H1 (cell line): ENCODE results near the gene GFRA3. TPM values are rescaled to one million over a fixed set of nuclear protein-coding genes. Genes with fewer than 3 reads are reported as not detected.

ENCODE experiments used
- CTCF ChIA-PET: fragments of 300-600 bp; sonication (Branson Sonifier 250); formaldehyde crosslinking; loops from one replicate; lab custom pipeline; 2021; ENCODE audit not compliant: partially characterized antibody; lab: Charles Lee
- POLR2A ChIA-PET: fragments of 300-600 bp; sonication (Branson Sonifier 250); formaldehyde crosslinking; loops from one replicate; lab custom pipeline; 2021; ENCODE audit warnings: inconsistent platforms; ENCODE audit not compliant: partially characterized antibody; lab: Charles Lee
- DNase-seq, 2 experiments: peaks; one replicate each; pipeline versions ENCODE4 v3.0.0 to v3.0.0-alpha.2; 2010 to 2022; ENCODE audit warnings: low spot score in 2 of 2, low read depth in 1 of 2, mixed read lengths in 1 of 2
- FAIRE-seq: peaks from 2 replicates; lab custom pipeline; 2011; peaks lifted over from hg19 to GRCh38; lab: Jason Lieb, UNC
- H2AFZ ChIP-seq: 2 replicates; pipeline ENCODE4 v1.8.1; 2012; ENCODE audit warnings: low read length, inconsistent platforms
- H2AK5ac ChIP-seq: 2 replicates; pipeline ENCODE4 v1.6.1; 2013; ENCODE audit warnings: low read depth, low read length
- H2BK120ac ChIP-seq: replicated peaks from 2 replicates; pipeline ENCODE3; 2013; ENCODE audit warnings: low read depth, low read length, inconsistent platforms
- H2BK12ac ChIP-seq: 2 replicates; pipeline ENCODE4 v1.6.1; 2013; ENCODE audit warnings: low read depth, low read length
- H2BK15ac ChIP-seq: 2 replicates; pipeline ENCODE4 v1.6.1; 2013; ENCODE audit warnings: low read length
- H2BK20ac ChIP-seq: 2 replicates; pipeline ENCODE4 v1.6.1; 2013; ENCODE audit warnings: low read length
- H2BK5ac ChIP-seq: 2 replicates; pipeline ENCODE4 v1.6.1; 2013; ENCODE audit warnings: low read depth, low read length
- H3K14ac ChIP-seq: 2 replicates; pipeline ENCODE4 v1.6.1; 2013; ENCODE audit warnings: inconsistent platforms; ENCODE audit not compliant: insufficient read length
- H3K18ac ChIP-seq: 2 replicates; pipeline ENCODE4 v1.6.1; 2013; ENCODE audit warnings: low read length; ENCODE audit errors: extremely low read depth
- H3K23ac ChIP-seq: 2 replicates; pipeline ENCODE4 v1.6.1; 2013; ENCODE audit warnings: inconsistent platforms; ENCODE audit not compliant: insufficient read length
- H3K23me2 ChIP-seq: 2 replicates; pipeline ENCODE4 v1.6.1; 2013; ENCODE audit warnings: low read depth, low read length
- H3K27ac ChIP-seq: 2 replicates; pipeline ENCODE4 v1.6.1; 2011; ENCODE audit warnings: low read depth, low read length, inconsistent platforms
- H3K27me3 ChIP-seq, 4 experiments: replicated peaks in 1 of 4; 1 replicate in 1 of 4; 2 replicates in 3 of 4; pipeline versions ENCODE4 v1.6.1 to v1.8.1; 2011 to 2013; ENCODE audit warnings: low read length in 3 of 4, mild to moderate bottlenecking in 3 of 4, inconsistent platforms in 2 of 4, mixed read lengths in 2 of 4, moderate library complexity in 1 of 4; ENCODE audit not compliant: control insufficient read depth in 3 of 4, insufficient read depth in 3 of 4; ENCODE audit errors: extremely low read depth in 1 of 4
- H3K36me3 ChIP-seq, 4 experiments: 2 replicates each; pipeline versions ENCODE4 v1.6.1 to v1.8.1; 2011 to 2013; ENCODE audit warnings: mild to moderate bottlenecking in 4 of 4, low read length in 3 of 4, moderate library complexity in 2 of 4, control low read depth in 1 of 4, inconsistent platforms in 1 of 4; ENCODE audit not compliant: insufficient read depth in 4 of 4, control insufficient read depth in 2 of 4
- H3K4ac ChIP-seq: replicated peaks from 2 replicates; pipeline ENCODE3; 2013; ENCODE audit warnings: low read length, low read depth, mixed read lengths, inconsistent platforms; ENCODE audit not compliant: insufficient read length
- H3K4me1 ChIP-seq, 4 experiments: replicated peaks in 1 of 4; 1 replicate in 1 of 4; 2 replicates in 3 of 4; pipeline versions ENCODE4 v1.6.1 to v1.8.1; 2011 to 2013; ENCODE audit warnings: low read length in 3 of 4, inconsistent platforms in 2 of 4, mixed read lengths in 1 of 4; ENCODE audit not compliant: insufficient read depth in 4 of 4, control insufficient read depth in 3 of 4
- H3K4me2 ChIP-seq, 2 experiments: 2 replicates each; pipeline versions ENCODE4 v1.6.1 to v1.8.1; 2011 to 2013; ENCODE audit warnings: low read depth in 2 of 2, low read length in 2 of 2, control low read depth in 1 of 2, inconsistent platforms in 1 of 2, mild to moderate bottlenecking in 1 of 2; ENCODE audit not compliant: insufficient read depth in 1 of 2
- H3K4me3 ChIP-seq, 4 experiments: fragments of 200-600, 300-600 bp in 1 of 4; sonication (generic), shearing (Covaris generic), sonication (Bioruptor Twin) in 1 of 4; 2 replicates each; pipeline versions ENCODE4 v1.5.1 to v1.8.1; 2011 to 2016; ENCODE audit warnings: low read length in 4 of 4, low read depth in 3 of 4, control low read depth in 2 of 4, inconsistent platforms in 2 of 4, mild to moderate bottlenecking in 2 of 4, mixed read lengths in 1 of 4, moderate library complexity in 1 of 4; ENCODE audit not compliant: insufficient read depth in 2 of 4; ENCODE audit errors: extremely low read depth in 1 of 4
- H3K56ac ChIP-seq: replicated peaks from 2 replicates; pipeline ENCODE3; 2013; ENCODE audit warnings: low read depth, mild to moderate bottlenecking, mixed read lengths, low read length, inconsistent platforms; ENCODE audit not compliant: insufficient read length
- H3K79me1 ChIP-seq: 2 replicates; pipeline ENCODE4 v1.6.1; 2013; ENCODE audit warnings: low read depth, low read length, control low read depth
- H3K79me2 ChIP-seq, 2 experiments: 2 replicates each; pipeline versions ENCODE4 v1.6.1 to v1.8.1; 2012 to 2013; ENCODE audit warnings: low read length in 2 of 2, mild to moderate bottlenecking in 2 of 2, inconsistent platforms in 1 of 2; ENCODE audit not compliant: insufficient read depth in 2 of 2, control insufficient read depth in 1 of 2
- H3K9ac ChIP-seq, 4 experiments: replicated peaks in 1 of 4; 1 replicate in 1 of 4; 2 replicates in 3 of 4; pipeline versions ENCODE4 v1.6.1 to v1.8.1; 2011 to 2013; ENCODE audit warnings: low read depth in 3 of 4, low read length in 3 of 4, control low read depth in 2 of 4, mild to moderate bottlenecking in 2 of 4, moderate library complexity in 2 of 4, inconsistent platforms in 1 of 4; ENCODE audit errors: extremely low read depth in 1 of 4
- H3K9me3 ChIP-seq, 2 experiments: 2 replicates each; pipeline versions ENCODE4 v1.6.1 to v1.8.1; 2012 to 2013; ENCODE audit warnings: mild to moderate bottlenecking in 2 of 2, moderate library complexity in 2 of 2, control low read depth in 1 of 2, inconsistent platforms in 1 of 2, low read depth in 1 of 2, low read length in 1 of 2, mixed read lengths in 1 of 2; ENCODE audit not compliant: insufficient read depth in 2 of 2
- H4K20me1 ChIP-seq, 2 experiments: replicated peaks in 1 of 2; 2 replicates each; pipeline versions ENCODE3 to v1.8.1; 2011 to 2013; ENCODE audit warnings: inconsistent platforms in 2 of 2, low read length in 2 of 2, mild to moderate bottlenecking in 1 of 2; ENCODE audit not compliant: insufficient read depth in 2 of 2, control insufficient read depth in 1 of 2
- H4K5ac ChIP-seq: 2 replicates; pipeline ENCODE4 v1.6.1; 2013; ENCODE audit warnings: low read length, low read depth, mixed read lengths, inconsistent platforms; ENCODE audit not compliant: insufficient read length
- H4K8ac ChIP-seq: 2 replicates; pipeline ENCODE4 v1.8.0; 2013; ENCODE audit warnings: mild to moderate bottlenecking, moderate library complexity, low read length, inconsistent platforms; ENCODE audit not compliant: insufficient read depth; ENCODE audit errors: extremely low read depth
- H4K91ac ChIP-seq: replicated peaks from 2 replicates; pipeline ENCODE3; 2013; ENCODE audit warnings: low read length, mixed read lengths, inconsistent platforms; ENCODE audit not compliant: insufficient read length
- CHD1 ChIP-seq: IDR thresholded peaks from 2 replicates; pipeline ENCODE4 v1.6.1; 2012; ENCODE audit warnings: low read depth, low read length, improper control_type of control experiment
- CREB1 ChIP-seq: IDR thresholded peaks from 2 replicates; pipeline ENCODE4 v1.6.1; 2012; ENCODE audit warnings: inconsistent platforms
- E2F6 ChIP-seq: IDR thresholded peaks from 2 replicates; pipeline ENCODE4 v1.6.1; 2012; ENCODE audit warnings: inconsistent platforms
- EGR1 ChIP-seq: IDR thresholded peaks from 2 replicates; pipeline ENCODE4 v1.6.1; 2011; ENCODE audit warnings: low read depth, low read length, borderline replicate concordance
- GTF2F1 ChIP-seq: IDR thresholded peaks from 2 replicates; pipeline ENCODE4 v1.6.1; 2012; ENCODE audit warnings: low read depth, low read length, improper control_type of control experiment, borderline replicate concordance
- HDAC2 ChIP-seq, 2 experiments: fragments of 300-600 bp in 1 of 2; sonication (generic) in 1 of 2; IDR thresholded peaks; 2 replicates each; pipeline ENCODE4 v1.6.1; 2011 to 2012; ENCODE audit warnings: low read depth in 2 of 2, low read length in 2 of 2, mild to moderate bottlenecking in 2 of 2, moderate library complexity in 2 of 2, borderline replicate concordance in 1 of 2, inconsistent platforms in 1 of 2
- POLR2AphosphoS5 ChIP-seq: IDR thresholded peaks from 2 replicates; pipeline ENCODE4 v1.6.1; 2011; ENCODE audit warnings: low read depth, low read length
- POU5F1 ChIP-seq: IDR thresholded peaks from 2 replicates; pipeline ENCODE4 v1.6.1; 2011; ENCODE audit warnings: low read depth, mild to moderate bottlenecking, low read length, moderate library complexity
- RFX5 ChIP-seq: IDR thresholded peaks from 2 replicates; pipeline ENCODE4 v1.6.1; 2011; ENCODE audit warnings: low read depth, low read length, improper control_type of control experiment, borderline replicate concordance
- RXRA ChIP-seq: IDR thresholded peaks from 2 replicates; pipeline ENCODE4 v1.6.1; 2011; ENCODE audit warnings: low read depth, mild to moderate bottlenecking, low read length, moderate library complexity; ENCODE audit not compliant: insufficient read depth
- SIX5 ChIP-seq: IDR thresholded peaks from 2 replicates; pipeline ENCODE4 v1.6.1; 2011; ENCODE audit warnings: mild to moderate bottlenecking, low read depth, low read length
- SP4 ChIP-seq: IDR thresholded peaks from 2 replicates; pipeline ENCODE4 v1.6.1; 2012; ENCODE audit warnings: low read length, inconsistent platforms
- ZNF274 ChIP-seq: IDR thresholded peaks from 2 replicates; pipeline ENCODE4 v1.7.0; 2012; ENCODE audit warnings: low read length, borderline replicate concordance; ENCODE audit errors: extremely low read depth
- WGBS, 2 experiments: shearing (Covaris generic) in 1 of 2; methylation state at CpG; one replicate each; pipeline versions ENCODE4 v1.1.6 to v1.1.7; 2013 to 2015; ENCODE audit warnings: low lambda C conversion rate in 2 of 2, mixed read lengths in 2 of 2, inconsistent platforms in 1 of 2, low coverage in 1 of 2, missing lambda C conversion rate in 1 of 2; ENCODE audit not compliant: insufficient replicate concordance in 2 of 2, insufficient coverage in 1 of 2, insufficient read length in 1 of 2; ENCODE audit errors: extremely low coverage in 1 of 2, missing lambda C conversion rate in 1 of 2; 5-methylcytosine and 5-hydroxymethylcytosine counted together
- polyA plus RNA-seq, 7 experiments: library from polyadenylated mRNA; depleted of rRNA in 3 of 7; stranded (reverse) in 5 of 7; unstranded in 2 of 7; fragments of >200 nt in 5 of 7; fragments of 200-250 nt in 2 of 7; gene quantifications; 1 replicate in 5 of 7; 2 replicates in 1 of 7; 4 replicates in 1 of 7; pipeline versions ENCODE4 v1.2.1 to v1.2.3, GENCODE V29; 2011 to 2013; ENCODE audit warnings: missing spikeins in 2 of 7, mixed read lengths in 2 of 7
- total RNA-seq: library from RNA; stranded (reverse); fragmentation: NEBNext Ultra II Directional; extraction: Animal tissue kit (Norgen Biotek cat#: 25700); gene quantifications from 2 replicates; pipeline ENCODE4 v1.2.1, GENCODE V29; 2021

The GFRA3 gene
- total and polyA plus RNA-seq, 2 of the 8 experiments (the other 6 are each of a cell fraction or from before 2014, with no cell fraction given): 0.88 to 3.4 TPM

GRCh38 chr5:138305797-138306196 lies 31.4 kb upstream of the GFRA3 start:
- no peak overlapping the region for H4K91ac ChIP-seq
- no peaks in the 10 kb centered on the region for H3K4me1 ChIP-seq
- no peak overlapping the region for H3K23ac ChIP-seq
- H3K79me1 ChIP-seq: no peaks in the 10 kb centered on the region
- no peaks in the 10 kb centered on the region for H4K20me1 ChIP-seq
- H2AFZ ChIP-seq: no peak overlapping the region
- no peaks in the 10 kb centered on the region for H3K23me2 ChIP-seq
- H2BK120ac ChIP-seq: no peak overlapping the region
- no peak overlapping the region for H2BK12ac ChIP-seq
- no peak overlapping the region for H3K4me3 ChIP-seq
- no peak overlapping the region for H2BK15ac ChIP-seq
- POLR2A ChIA-PET: interaction anchor here (1.3 to 2.0 kb wide), 3 partner anchors 14 to 47 kb away, joined by 4 to 7 read pairs (median 4); partner anchors contain the start of genes FAM53C and KDM3B
- H3K27me3 ChIP-seq: no peaks in the 10 kb centered on the region
- no peak overlapping the region for H2BK20ac ChIP-seq
- H3K36me3 ChIP-seq: no peaks in the 10 kb centered on the region; a peak in 1 of 8 replicates
- H2AK5ac ChIP-seq: no peak overlapping the region
- no peak overlapping the region for H3K4ac ChIP-seq
- H3K14ac ChIP-seq: no peak overlapping the region
- no peak overlapping the region for H4K8ac ChIP-seq
- H3K27ac ChIP-seq: no peak overlapping the region
- CTCF ChIA-PET: interaction anchor here (1.1 to 2.4 kb wide), 4 partner anchors 23 to 110 kb away, joined by 3 to 7 read pairs (median 4); partner anchors contain the start of gene KDM3B
- H3K56ac ChIP-seq: no peak overlapping the region
- 100% methylated on average over 1 of the region's 1 CpG; no CpG with 5 or more reads in 1 of the 2 experiments for WGBS, 2 experiments
- H3K4me2 ChIP-seq: no peak overlapping the region
- no peak overlapping the region; the same call in 1 of the 2 replicates for H2BK5ac ChIP-seq
- no peak for TF ChIP-seq RFX5
- no peak for TF ChIP-seq EGR1
- no peak for TF ChIP-seq POLR2AphosphoS5
- no peak for TF ChIP-seq RXRA
- no peak for TF ChIP-seq POU5F1
- no peak for TF ChIP-seq E2F6
- TF ChIP-seq ZNF274: no peak
- TF ChIP-seq CREB1: no peak
- TF ChIP-seq CHD1: no peak
- no peak for TF ChIP-seq SP4
- no peak for TF ChIP-seq GTF2F1
- no peak for TF ChIP-seq HDAC2 (IDR thresholded peaks at IDR 0.05; ENCODE audit: borderline replicate concordance in 1 of 2, low read depth in 2 of 2, low read length in 2 of 2)
- no peak for TF ChIP-seq SIX5
- no peak overlapping the region for H3K18ac ChIP-seq
- H3K79me2 ChIP-seq: no peaks in the 10 kb centered on the region
- H3K9ac ChIP-seq: no peak overlapping the region
- H3K9me3 ChIP-seq: no peaks in the 10 kb centered on the region
- DNase-seq (no peak), FAIRE-seq (no peak)
- no peak overlapping the region for H4K5ac ChIP-seq
